Uterus (tissue), 2 donors: ENCODE measurements around the gene TRIM8.

Experiments
- CTCF ChIP-seq, 4 experiments: fragments of 200-600 bp in 2 of 4; fragments of 450-650 bp in 2 of 4; sonication (generic) in 2 of 4; IDR thresholded peaks; one replicate each; pipeline ENCODE4 v1.5.1; 2016 to 2019; ENCODE audit warnings: antibody characterized with exemption in 4 of 4, mild to moderate bottlenecking in 2 of 4, moderate library complexity in 1 of 4
- POLR2A ChIP-seq, 2 donors: fragments of 450-650 bp; IDR thresholded peaks; one replicate each; pipeline ENCODE4 v1.6.1; 2016; ENCODE audit warnings: antibody characterized with exemption in 2 of 2, mild to moderate bottlenecking in 1 of 2, moderate library complexity in 1 of 2

DNA sequence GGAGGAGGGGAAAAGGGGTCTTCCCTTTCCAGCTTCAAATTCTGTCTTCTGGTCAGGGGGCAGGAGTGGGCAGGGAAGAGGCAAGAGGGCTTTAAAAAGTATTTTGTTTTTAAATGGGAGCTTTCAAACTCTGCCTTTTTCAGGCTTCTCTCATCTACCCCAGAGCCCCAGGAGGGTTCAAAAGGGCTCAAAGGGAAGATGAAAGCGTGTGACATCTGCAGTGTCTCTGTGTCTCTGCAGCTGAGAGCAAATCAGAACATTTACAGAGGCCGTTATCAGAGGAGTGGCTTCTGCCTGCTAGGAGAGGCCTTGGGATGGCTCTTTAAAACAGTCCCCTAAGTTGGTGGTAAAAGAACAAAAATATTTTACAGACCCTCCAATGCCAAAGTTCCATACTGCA, 30.3 kb downstream of the TRIM8 start:
- no peak for TF ChIP-seq CTCF (IDR thresholded peaks at IDR 0.05)
- no peak for TF ChIP-seq POLR2A (IDR thresholded peaks at IDR 0.05)
